NOMO-1 (cell line): ENCODE data around the gene FBXO31.
A peak's percentile ranks its signal among the peaks of the same experiment; 100 is the strongest.
"Not testable (repeated sequence)": the region's sequence is repeated elsewhere in the genome, so short reads cannot be mapped to it uniquely, and the experiment has no call there.

Experiments used
- DNase-seq, 2 experiments: peaks; one replicate each; lab custom pipeline; 2025; ENCODE audit not compliant: unreplicated experiment in 2 of 2; lab: John Stamatoyannopoulos, UW

The FBXO31 gene

DNA sequence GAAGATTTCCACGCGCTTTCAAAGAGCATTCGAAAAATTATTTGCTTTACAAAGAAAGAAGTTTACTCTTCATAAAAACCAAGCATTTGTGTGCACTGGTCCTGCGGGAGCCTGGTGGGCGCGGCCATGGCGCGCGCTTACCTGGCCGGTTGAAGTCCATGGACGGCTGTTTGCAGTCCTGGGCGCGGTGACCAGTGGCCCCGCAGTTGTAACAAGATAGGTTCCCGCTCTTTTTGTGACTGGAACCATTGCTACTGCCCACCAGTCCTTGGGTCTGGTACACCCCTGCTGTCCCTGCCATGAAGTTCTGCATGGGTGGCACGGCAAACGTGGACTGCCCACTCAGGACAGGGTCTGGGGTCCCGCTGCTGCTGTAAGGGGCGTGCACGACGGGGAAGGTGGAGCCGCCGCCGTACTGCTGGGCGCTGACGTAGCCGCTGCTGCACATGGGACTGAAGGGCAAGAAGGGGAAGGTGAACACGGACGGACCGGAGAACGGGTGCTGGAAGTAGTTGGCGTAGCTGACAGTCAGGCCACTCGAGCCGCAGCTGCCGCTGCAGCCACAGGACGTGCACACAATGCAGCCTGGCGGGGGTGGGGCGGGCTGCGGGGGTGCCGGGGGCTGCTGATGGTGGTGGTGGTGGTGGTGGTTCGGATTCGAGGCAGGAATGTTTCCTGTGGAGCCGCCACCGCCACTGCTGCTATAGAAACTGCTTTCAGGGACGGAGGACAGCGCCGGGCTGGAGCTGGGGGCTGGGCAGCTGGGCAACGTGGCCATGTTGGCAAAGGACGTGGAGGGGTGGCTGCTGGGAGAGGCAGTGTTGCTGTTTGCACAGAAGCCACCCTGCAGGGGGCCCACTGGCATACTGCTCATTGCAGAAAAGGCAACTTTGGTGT is 28.0 kb upstream of the FBXO31 start:
- DNase-seq: no peak

DNA sequence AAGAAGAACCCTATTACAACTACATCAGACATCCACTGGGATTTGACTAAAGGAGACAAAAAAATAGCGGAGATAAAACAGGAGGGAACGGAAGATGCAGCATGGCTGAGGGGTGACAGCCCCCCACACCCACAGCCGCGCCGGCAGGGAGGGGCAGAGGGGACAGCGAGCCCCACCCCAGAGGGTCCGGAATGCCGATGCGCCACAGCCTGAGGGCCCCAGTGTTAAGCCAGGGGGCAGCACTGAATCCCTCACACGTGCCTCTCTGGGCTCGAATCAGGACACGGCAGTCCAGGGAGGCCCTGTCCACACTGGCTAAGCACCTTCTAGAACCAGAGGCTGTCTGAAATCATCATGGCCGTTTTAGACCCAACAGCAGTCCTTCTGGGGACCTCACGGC is 27.4 kb upstream of the FBXO31 start:
- DNase-seq: no peak

GRCh38 chr16:87410530-87410929 is 27.0 kb upstream of the FBXO31 start:
- DNase-seq: no peak

DNA sequence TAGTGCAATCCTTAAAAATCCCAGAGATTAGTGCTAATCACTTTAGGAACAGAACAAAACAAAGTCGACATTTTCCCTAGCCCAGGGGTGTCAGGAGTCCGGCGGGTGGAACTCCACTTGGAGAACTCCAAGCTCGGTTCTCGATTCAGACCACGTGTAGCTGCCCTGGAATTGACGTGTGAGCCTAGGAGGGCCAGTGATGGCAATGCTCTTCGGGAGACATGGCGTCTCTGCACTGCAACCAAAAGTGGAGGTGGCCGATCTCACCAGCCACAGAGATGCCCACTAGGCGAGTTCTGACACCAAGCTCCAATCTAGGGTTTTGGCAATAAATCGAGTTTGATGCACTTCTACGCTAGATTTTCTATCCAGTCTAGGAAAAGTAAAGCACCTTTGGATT is 26.2 kb upstream of the FBXO31 start:
- DNase-seq: no peak

DNA sequence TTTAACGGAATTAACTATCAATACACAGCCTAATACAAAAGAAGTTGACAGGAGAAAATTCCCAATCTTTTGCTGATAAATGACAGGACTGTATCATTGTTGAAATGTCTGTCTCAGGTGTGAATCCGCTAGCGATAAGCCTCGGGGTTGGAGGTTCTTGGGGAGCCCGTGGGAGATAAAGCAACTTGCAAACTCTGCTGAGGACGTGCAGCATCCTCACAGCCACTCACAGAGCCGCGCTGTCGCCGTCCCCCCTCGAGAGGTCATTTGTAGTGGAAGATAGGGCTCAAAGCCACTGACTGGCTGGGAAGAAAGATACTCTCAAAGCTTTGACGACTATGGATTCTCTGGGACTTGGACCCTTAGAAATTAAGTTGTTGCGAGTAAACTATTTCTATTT is 25.6 kb upstream of the FBXO31 start:
- no peak for DNase-seq

DNA sequence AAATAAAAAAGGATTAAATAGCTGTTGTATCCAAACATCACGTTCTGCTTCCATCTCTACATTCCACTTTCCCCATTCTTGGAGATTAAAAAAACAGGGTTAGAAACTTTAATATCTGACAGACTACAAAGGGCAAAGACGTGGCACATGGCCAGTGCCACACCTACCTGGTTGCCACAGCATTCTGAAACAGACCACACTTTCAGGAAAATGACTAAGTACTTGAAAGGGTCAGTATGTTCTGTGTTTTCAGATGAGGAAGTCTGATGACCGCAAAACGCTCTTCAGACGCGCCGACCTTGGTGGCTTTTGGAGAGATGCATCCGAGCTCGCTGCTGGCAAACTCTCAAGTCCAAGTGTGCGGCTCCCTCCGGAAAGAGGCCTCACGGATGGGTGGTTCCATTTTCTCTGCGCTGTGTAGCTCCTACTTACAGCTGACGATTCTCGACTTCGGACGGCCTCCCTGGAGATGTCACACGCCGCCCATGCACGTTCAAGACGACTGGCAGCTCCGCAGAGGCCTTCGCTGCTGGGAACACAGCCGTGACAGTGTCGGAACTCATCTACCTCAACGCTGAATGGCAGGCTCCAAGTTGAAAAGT is 24.0 kb upstream of the FBXO31 start:
- DNase-seq: peak; percentile 94 to 99

DNA sequence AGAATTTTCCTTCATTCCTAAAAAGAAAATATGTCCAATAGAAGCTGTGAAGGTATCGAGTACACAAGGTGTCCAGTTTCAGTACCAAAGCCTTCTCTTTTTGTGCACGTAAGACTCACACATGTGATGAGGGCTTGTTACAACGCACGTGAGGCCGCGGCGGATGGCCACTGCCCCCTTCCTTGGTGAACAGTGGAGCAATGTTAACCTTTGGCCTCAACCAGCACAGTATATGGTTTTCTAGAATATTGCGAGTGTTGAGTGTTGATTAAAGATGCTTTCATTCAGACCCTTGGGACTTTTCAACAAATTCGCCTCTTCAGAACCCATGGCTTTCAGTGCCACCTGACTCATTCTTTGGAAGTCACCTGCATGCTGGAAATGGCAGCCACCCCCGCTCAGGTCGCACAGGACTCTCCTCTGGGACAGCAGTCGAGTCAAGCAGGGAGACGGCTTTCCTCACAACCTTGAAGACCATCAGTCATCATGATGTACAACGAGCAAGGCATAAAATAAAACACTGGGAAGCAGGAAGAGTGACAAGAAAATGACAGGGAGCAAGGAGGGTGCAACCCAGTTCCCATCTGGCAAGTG is 23.0 kb upstream of the FBXO31 start:
- no peak for DNase-seq

DNA sequence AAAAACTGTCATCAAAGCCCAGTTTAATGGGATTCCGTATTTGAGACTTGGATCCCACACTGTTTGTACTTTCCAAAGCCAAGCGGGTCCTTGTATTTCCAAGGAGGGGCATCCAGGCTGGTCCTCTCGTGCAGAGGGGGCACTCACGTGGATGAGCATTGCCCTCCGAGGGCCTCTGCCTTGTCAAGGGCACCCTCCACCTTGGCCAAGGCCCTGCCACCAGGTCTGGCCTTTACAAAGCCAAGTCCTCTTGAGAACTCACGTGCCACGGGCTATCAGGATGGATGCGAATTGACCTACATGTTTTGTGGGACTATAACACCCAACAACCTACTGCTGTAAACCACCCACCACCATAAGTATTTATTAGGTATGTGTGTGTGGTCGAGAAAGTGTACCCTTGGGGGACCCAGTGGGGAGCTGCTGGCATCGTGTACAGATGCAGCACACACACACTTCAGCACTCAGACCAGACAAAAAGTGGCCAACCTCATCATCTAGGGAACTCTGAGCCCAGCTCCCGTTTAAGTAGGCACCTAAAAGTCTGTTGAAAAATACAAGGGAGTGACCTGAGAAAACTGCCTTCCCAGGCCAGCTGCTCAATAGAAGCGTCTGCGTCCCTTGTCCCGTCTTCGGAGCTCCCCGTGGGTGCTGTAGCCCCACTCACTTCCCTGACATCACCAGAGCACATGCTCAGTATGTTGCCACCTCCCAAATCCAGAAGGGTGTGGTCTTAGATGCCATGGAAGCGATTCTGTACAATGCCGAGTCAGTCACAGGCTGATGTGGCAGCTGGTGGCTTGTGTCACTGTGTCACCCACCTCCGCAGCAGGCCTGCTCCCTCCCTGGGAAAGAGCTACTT is 21.4 kb upstream of the FBXO31 start:
- no peak for DNase-seq

GRCh38 chr16:87395181-87395842 is 11.7 kb upstream of the FBXO31 start:
- no peak for DNase-seq

- DNase-seq: no peak
These were observed 10.1 kb upstream of the FBXO31 start for GRCh38 chr16:87393680-87394055.

- peak; percentile 38 to 45 for DNase-seq
These were observed 9.5 kb upstream of the FBXO31 start for GRCh38 chr16:87392821-87393679.

GRCh38 chr16:87391950-87392820 is 8.6 kb upstream of the FBXO31 start, which contains the start of gene MAP1LC3B:
MAP1LC3B (plus strand) TSS chr16:87392336; CDS start chr16:87392428, 92 bp downstream.
- DNase-seq: peak; percentile 81 to 95

GRCh38 chr16:87391324-87391949 is 7.9 kb upstream of the FBXO31 start:
- no peak for DNase-seq

GRCh38 chr16:87390641-87391323 is 7.2 kb upstream of the FBXO31 start:
- DNase-seq: no peak

DNA sequence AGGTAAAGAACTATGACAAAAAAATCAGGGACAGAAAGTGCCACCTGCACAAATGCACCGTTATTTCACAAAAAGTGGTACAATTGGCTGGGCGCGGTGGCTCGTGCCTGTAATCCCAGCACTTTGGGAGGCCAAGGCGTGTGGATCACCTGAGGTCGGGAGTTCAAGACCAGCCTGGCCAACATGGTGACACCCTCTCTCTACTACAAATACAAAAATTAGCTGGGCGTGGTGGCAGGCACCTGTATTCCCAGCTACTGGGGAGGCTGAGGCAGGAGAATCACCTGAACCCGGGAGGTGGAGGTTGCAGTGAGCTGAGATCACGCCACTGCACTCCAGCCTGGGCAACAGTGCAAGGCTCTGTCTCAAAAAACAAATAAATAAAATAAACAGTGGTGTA is 6.3 kb upstream of the FBXO31 start:
- not testable (repeated sequence) for DNase-seq

DNA sequence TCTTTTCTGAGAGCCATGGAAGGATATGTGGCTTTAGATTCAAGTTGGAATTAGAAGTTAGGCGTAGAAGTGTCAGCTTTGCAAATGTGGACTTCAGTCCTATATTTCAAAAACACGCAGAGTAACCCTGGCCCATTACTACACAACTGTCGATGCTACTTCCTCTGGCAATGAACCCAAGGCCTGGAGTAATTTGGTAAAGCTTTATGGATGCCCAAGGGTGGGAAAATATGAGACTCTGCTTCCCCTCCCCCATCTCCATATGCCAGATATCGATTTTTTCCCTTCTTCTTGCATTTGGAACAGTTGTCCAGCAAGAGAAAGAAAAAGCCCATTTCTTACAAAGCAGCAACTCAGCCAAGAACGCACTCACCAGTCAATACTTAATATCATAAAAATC is 5.7 kb upstream of the FBXO31 start:
- DNase-seq: no peak

GRCh38 chr16:87388818-87389134 is 5.2 kb upstream of the FBXO31 start:
- DNase-seq: no peak
